Smooth muscle cell (in vitro differentiated cells): ENCODE measurements around the gene CAPN11. TPM values are rescaled to one million over a fixed set of nuclear protein-coding genes. Genes with fewer than 3 reads are reported as not detected.

Experiments used
- DNase-seq: peaks from one replicate; lab custom pipeline; 2025; ENCODE audit not compliant: unreplicated experiment; lab: John Stamatoyannopoulos, UW
- H2AFZ ChIP-seq: fragments of 200-600 bp; sonication (generic); 2 replicates; pipeline ENCODE4 v1.6.0; 2016; ENCODE audit warnings: antibody characterized with exemption, low read depth, mild to moderate bottlenecking
- H3F3A ChIP-seq: fragments of 200-600 bp; sonication (generic); 2 replicates; pipeline ENCODE4 v1.6.0; 2017; ENCODE audit warnings: antibody characterized with exemption, low read depth
- H3K27ac ChIP-seq: fragments of 200-600 bp; sonication (generic); 2 replicates; pipeline ENCODE4 v1.5.1; 2016; ENCODE audit warnings: low read depth, mild to moderate bottlenecking
- H3K27me3 ChIP-seq: fragments of 200-600 bp; sonication (generic); 2 replicates; pipeline ENCODE4 v1.6.1; 2016; ENCODE audit warnings: low read depth, mild to moderate bottlenecking
- H3K36me3 ChIP-seq: fragments of 200-600 bp; sonication (generic); 2 replicates; pipeline ENCODE4 v1.5.1; 2016; ENCODE audit warnings: low read depth
- H3K4me1 ChIP-seq: fragments of 200-600 bp; sonication (generic); 2 replicates; pipeline ENCODE4 v1.5.1; 2016; ENCODE audit warnings: low read depth
- H3K4me2 ChIP-seq: fragments of 200-600 bp; sonication (generic); 2 replicates; pipeline ENCODE4 v1.6.0; 2016; ENCODE audit warnings: mild to moderate bottlenecking
- H3K4me3 ChIP-seq: fragments of 200-600 bp; sonication (generic); 2 replicates; pipeline ENCODE4 v1.5.1; 2016; ENCODE audit warnings: mild to moderate bottlenecking
- H3K79me2 ChIP-seq: fragments of 200-600 bp; sonication (generic); 2 replicates; pipeline ENCODE4 v1.6.0; 2016; ENCODE audit warnings: low read depth, mild to moderate bottlenecking
- H3K9ac ChIP-seq: fragments of 200-600 bp; sonication (generic); 2 replicates; pipeline ENCODE4 v1.6.0; 2016; ENCODE audit warnings: low read depth
- H3K9me3 ChIP-seq: fragments of 200-600 bp; sonication (generic); replicated peaks from 2 replicates; pipeline ENCODE4 v1.5.1; 2016; ENCODE audit warnings: low read depth
- H4K20me1 ChIP-seq: fragments of 200-600 bp; sonication (generic); 2 replicates; pipeline ENCODE4 v1.6.0; 2016; ENCODE audit warnings: low read depth
- WGBS: methylation state at CpG from one replicate; pipeline ENCODE4 v1.1.7; 2016; ENCODE audit warnings: low lambda C conversion rate; 5-methylcytosine and 5-hydroxymethylcytosine counted together
- polyA plus RNA-seq: library from polyadenylated mRNA; unstranded; fragments of >200 nt; fragmentation: Nextera tagmentation; extraction: Ambion mirVana; gene quantifications from 2 replicates; pipeline ENCODE4 v1.2.1, GENCODE V29; 2016
- total RNA-seq: library from RNA; depleted of rRNA; stranded (reverse); fragments of >200 nt; gene quantifications from 2 replicates; pipeline ENCODE4 v1.2.3, GENCODE V29; 2014
- TF ChIP-seq, protein P1 (sequence below): fragments of 200-600 bp; sonication (generic); IDR thresholded peaks from 2 replicates; pipeline ENCODE4 v1.5.1; 2017; ENCODE audit warnings: borderline replicate concordance, mild to moderate bottlenecking, antibody characterized with exemption; ENCODE audit not compliant: insufficient read depth, poor library complexity, severe bottlenecking

Gene CAPN11
- total and polyA plus RNA-seq, 2 experiments from 2014 or later: 0.31 TPM; not detected in 1

DNA sequence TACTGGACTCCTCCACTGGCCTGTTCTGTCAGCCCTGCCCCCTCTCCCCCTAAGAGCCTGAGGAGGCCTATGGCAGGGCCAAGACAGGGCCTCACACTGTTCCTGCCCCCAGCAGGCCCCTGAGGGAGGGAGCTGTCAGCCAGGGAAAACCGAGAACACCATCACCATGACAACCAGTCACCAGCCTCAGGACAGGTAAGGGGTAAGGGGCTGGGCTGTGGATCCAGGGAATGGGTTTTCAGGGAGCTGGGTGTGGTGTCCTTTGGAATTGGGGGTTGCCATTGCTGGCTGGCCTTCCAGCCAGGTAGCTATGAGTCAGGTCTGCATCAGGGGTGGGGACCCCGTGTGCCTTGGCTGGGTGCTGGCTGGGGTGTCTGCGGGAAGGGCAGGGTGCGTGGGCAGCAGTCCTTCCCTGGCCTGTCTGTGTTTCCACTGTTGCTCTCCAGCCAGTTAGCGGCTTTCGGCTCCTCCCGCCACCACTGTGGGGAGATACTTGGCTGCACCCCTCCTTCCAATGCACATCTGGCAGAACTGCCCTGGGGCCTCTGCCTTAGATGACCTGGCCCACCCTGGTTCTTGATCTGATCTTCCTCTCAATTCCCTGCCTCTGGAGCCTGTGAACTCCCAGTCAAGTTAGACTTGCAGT lies 68.7 kb downstream of the CAPN11 start:
- peaks cover 28% of the 10 kb centered on the region for H3K4me1 ChIP-seq
- H3K79me2 ChIP-seq: no peaks in the 10 kb centered on the region
- H4K20me1 ChIP-seq: no peaks in the 10 kb centered on the region
- TF ChIP-seq, protein P1, sequence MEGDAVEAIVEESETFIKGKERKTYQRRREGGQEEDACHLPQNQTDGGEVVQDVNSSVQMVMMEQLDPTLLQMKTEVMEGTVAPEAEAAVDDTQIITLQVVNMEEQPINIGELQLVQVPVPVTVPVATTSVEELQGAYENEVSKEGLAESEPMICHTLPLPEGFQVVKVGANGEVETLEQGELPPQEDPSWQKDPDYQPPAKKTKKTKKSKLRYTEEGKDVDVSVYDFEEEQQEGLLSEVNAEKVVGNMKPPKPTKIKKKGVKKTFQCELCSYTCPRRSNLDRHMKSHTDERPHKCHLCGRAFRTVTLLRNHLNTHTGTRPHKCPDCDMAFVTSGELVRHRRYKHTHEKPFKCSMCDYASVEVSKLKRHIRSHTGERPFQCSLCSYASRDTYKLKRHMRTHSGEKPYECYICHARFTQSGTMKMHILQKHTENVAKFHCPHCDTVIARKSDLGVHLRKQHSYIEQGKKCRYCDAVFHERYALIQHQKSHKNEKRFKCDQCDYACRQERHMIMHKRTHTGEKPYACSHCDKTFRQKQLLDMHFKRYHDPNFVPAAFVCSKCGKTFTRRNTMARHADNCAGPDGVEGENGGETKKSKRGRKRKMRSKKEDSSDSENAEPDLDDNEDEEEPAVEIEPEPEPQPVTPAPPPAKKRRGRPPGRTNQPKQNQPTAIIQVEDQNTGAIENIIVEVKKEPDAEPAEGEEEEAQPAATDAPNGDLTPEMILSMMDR: no peak
- no peak overlapping the region for H3K9ac ChIP-seq
- H3K9me3 ChIP-seq: no peaks in the 10 kb centered on the region
- H3K36me3 ChIP-seq: no peaks in the 10 kb centered on the region
- H3K27ac ChIP-seq: no peak overlapping the region
- H3K4me3 ChIP-seq: no peak overlapping the region
- H3K4me2 ChIP-seq: no peak overlapping the region
- no peaks in the 10 kb centered on the region for H3F3A ChIP-seq
- WGBS: 80% methylated on average over 6 of the region's 7 CpGs
- no peaks in the 10 kb centered on the region for H3K27me3 ChIP-seq
- H2AFZ ChIP-seq: no peak overlapping the region
- no peak for DNase-seq

DNA sequence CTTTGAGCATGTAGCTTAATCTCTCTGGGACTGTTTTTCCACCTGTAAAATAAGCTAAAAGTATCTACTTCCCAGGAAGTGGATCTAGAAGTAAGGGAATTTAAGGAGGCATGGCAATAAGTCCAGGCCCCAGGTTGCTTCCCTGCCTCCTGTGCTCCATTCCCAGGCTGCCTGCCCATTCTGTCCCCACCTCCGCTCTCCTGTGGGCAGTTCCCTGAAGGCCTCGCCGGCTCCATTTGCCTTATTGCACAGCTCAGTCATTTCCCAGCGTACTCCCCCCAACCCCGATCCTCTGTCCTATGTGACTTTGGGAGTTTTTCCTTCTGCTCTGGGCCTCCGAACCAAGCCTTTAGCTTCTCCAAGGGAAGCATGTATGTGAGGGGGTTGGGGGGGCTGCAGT lies 69.4 kb downstream of the CAPN11 start:
- TF ChIP-seq, protein P1: no peak
- Histone ChIP-seq H3K4me1 (peaks cover 20% of the 10 kb centered on the region), H3K4me2 (no peak overlapping the region), H3K4me3 (no peak overlapping the region), H4K20me1 (no peaks in the 10 kb centered on the region), H3K27me3 (no peaks in the 10 kb centered on the region), H3F3A (no peaks in the 10 kb centered on the region), H3K9ac (no peak overlapping the region), H2AFZ (no peak overlapping the region), H3K36me3 (no peaks in the 10 kb centered on the region), H3K9me3 (no peaks in the 10 kb centered on the region), H3K79me2 (no peaks in the 10 kb centered on the region), H3K27ac (no peak overlapping the region)
- WGBS: 95% methylated on average over 6 of the region's 6 CpGs
- DNase-seq: no peak

DNA sequence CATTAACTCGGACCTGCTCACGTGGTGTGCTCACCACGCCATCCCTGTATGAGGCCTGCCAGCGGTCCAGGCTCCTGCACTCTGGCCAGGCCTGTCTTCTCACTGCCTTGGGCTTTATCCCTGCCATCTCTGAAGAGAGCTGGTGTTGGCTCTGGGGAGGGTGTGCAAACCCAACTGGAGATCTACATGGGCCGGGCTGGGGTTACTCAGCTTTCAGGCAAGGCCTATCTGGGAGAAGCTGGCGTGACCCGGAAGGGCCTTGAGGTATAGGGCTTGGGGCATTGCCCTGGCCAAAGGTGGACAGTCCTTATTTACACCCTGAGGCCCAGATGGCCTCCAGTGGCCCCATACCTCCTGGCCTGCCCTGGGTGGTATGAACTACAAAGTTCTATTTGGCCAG lies 69.8 kb downstream of the CAPN11 start:
- Histone ChIP-seq H3K9me3 (no peaks in the 10 kb centered on the region), H3K4me2 (no peak overlapping the region), H3K36me3 (no peaks in the 10 kb centered on the region), H3F3A (no peaks in the 10 kb centered on the region), H3K9ac (no peak overlapping the region), H3K4me3 (no peak overlapping the region), H3K27me3 (no peaks in the 10 kb centered on the region), H3K27ac (no peak overlapping the region), H2AFZ (no peak overlapping the region), H4K20me1 (no peaks in the 10 kb centered on the region), H3K4me1 (peaks cover 19% of the 10 kb centered on the region), H3K79me2 (no peaks in the 10 kb centered on the region)
- TF ChIP-seq, protein P1: no peak
- DNase-seq: no peak
- WGBS: 94% methylated on average over 7 of the region's 7 CpGs

DNA sequence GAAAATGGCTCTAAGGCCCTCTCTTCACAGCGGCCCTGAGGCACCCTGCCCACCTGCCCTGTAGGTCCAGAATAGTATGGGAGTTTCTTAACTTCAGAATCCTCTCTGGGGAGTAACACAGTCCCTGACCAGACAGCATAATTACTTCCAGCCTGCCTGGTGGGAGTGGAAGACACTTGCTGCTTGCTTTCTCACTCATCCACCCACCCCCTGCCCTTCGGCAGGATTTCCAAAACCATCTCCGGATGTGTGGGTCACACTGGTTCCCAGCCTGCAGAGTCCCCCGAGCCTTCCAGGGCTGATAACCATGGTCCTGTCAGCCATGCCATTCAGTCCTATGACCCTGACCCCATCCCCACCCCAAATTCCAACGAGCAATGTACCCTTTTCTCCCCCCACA lies 70.2 kb downstream of the CAPN11 start:
- no peak overlapping the region for H3K9ac ChIP-seq
- H3K27me3 ChIP-seq: no peaks in the 10 kb centered on the region
- no peaks in the 10 kb centered on the region for H3K79me2 ChIP-seq
- H3K4me1 ChIP-seq: peaks cover 19% of the 10 kb centered on the region
- 74% methylated on average over 5 of the region's 5 CpGs for WGBS
- no peaks in the 10 kb centered on the region for H3F3A ChIP-seq
- no peaks in the 10 kb centered on the region for H4K20me1 ChIP-seq
- H3K9me3 ChIP-seq: no peaks in the 10 kb centered on the region
- no peak overlapping the region for H3K4me2 ChIP-seq
- no peak for DNase-seq
- no peak overlapping the region for H2AFZ ChIP-seq
- no peaks in the 10 kb centered on the region for H3K36me3 ChIP-seq
- TF ChIP-seq, protein P1: no peak
- H3K4me3 ChIP-seq: no peak overlapping the region
- H3K27ac ChIP-seq: no peak overlapping the region
